Heart right ventricle (tissue), 16 donors: ENCODE measurements around the gene KLC1. TPM values are rescaled to one million over a fixed set of nuclear protein-coding genes. Genes with fewer than 3 reads are reported as not detected.

ENCODE experiments used
- ATAC-seq, 8 donors: fragments of 200-7000 bp; cut with Tn5 transposase; one replicate each; pipeline ENCODE4 v1.9.1; 2020; ENCODE audit warnings: mild to moderate bottlenecking in 8 of 8, moderate library complexity in 8 of 8, moderate number of reproducible peaks in 1 of 8
- DNase-seq, 2 donors: peaks; one replicate each; pipeline ENCODE4 v3.0.0-alpha.2; 2020
- H3K27ac ChIP-seq, 10 donors: fragments of 200-600 bp; sonication (generic) in 2 of 10; one replicate each; pipeline versions ENCODE4 v1.5.0 to v1.8.0; 2020 to 2022; ENCODE audit warnings: mild to moderate bottlenecking in 3 of 10
- H3K27me3 ChIP-seq, 7 donors: fragments of 200-600 bp; one replicate each; pipeline ENCODE4 v1.8.0; 2021 to 2022; ENCODE audit warnings: mild to moderate bottlenecking in 2 of 7
- H3K36me3 ChIP-seq, 9 donors: fragments of 200-600 bp; sonication (generic) in 1 of 9; one replicate each; pipeline versions ENCODE4 v1.5.0 to v1.8.0; 2020 to 2022; ENCODE audit warnings: mild to moderate bottlenecking in 2 of 9
- H3K4me1 ChIP-seq, 9 donors: fragments of 200-600 bp; sonication (generic) in 1 of 9; one replicate each; pipeline versions ENCODE4 v1.5.0 to v1.8.0; 2020 to 2022; ENCODE audit warnings: mild to moderate bottlenecking in 4 of 9
- H3K4me3 ChIP-seq, 10 donors: fragments of 200-600 bp; sonication (generic) in 2 of 10; one replicate each; pipeline versions ENCODE4 v1.5.0 to v1.8.0; 2020 to 2022; ENCODE audit warnings: mild to moderate bottlenecking in 7 of 10, moderate library complexity in 2 of 10
- H3K9me3 ChIP-seq, 11 donors: fragments of 200-600 bp in 10 of 11; sonication (generic) in 2 of 11; one replicate each; pipeline versions ENCODE4 v1.5.0 to v1.8.0; 2013 to 2022; ENCODE audit warnings: mild to moderate bottlenecking in 2 of 11, control low read depth in 1 of 11, moderate library complexity in 1 of 11
- CTCF ChIP-seq, 9 donors: fragments of 200-600 bp; sonication (generic) in 2 of 9; IDR thresholded peaks; one replicate each; pipeline versions ENCODE4 v1.5.0 to v1.8.0; 2021 to 2022; ENCODE audit warnings: antibody characterized with exemption in 9 of 9, mild to moderate bottlenecking in 5 of 9, moderate library complexity in 1 of 9
- WGBS, 2 donors: extraction: QIAGEN DNeasy Blood & Tissue Kit; methylation state at CpG; one replicate each; pipeline ENCODE4 v1.1.7; 2013; ENCODE audit warnings: inconsistent platforms in 1 of 2; 5-methylcytosine and 5-hydroxymethylcytosine counted together
- intact Hi-C, 10 donors: fragments of 100-400 bp; cut with DNase I; formaldehyde crosslinking; loops; one replicate each; pipeline versions ENCODE4 v1.11.1 to v1.14.2; 2022
- polyA plus RNA-seq, 2 donors: library from polyadenylated mRNA; stranded (reverse); fragments of 200-250 nt; gene quantifications; one replicate each; pipeline ENCODE4 v1.2.3, GENCODE V29; 2013
- total RNA-seq, 10 donors: library from RNA; stranded (reverse); fragmentation: NEBNext Ultra II Directional in 3 of 10; extraction: Animal tissue kit (Norgen Biotek cat#: 25700) in 3 of 10; gene quantifications; one replicate each; pipeline versions ENCODE4 v1.2.1 to v1.2.4, GENCODE V29; 2021 to 2023
- donor health status: Arrhythmogenic right ventricular cardiomyopathy.
- donor health status: ischemic (EF 13 %, LVEDD 7.1; RV severe dilation, severe dysfunction).
- donor health status: healthy with polysubstance abuse.
- donor health status: DM: no; HTN: yes; CAD: no.
- donor health status: DM: no; HTN: no; CAD: no.
- donor health status: ischemic (EF 25% LVEDD 6.9; RV normal size, moderate dysfunction).
- donor health status: ischemic (EF 25% LVEDD 5.7; RV mildly dilated, moderate dysfunction).
- donor health status: healthy.
- donor health status: DM: yes; HTN: yes; CAD: no.
- donor health status: Ischemic cardiomyopathy.
- donor health status: ischemic (EF 35%, LVEDD 5.7; RV mildly dilated, moderate dysfunction).
- donor health status: nonischemic (EF 11% LVEDD 7.7; RV severe dilation, severe dysfunction).
- donor health status: DM: yes; HTN: yes; CAD: no.
- donor health status: PGD.
- donor health status: ischemic (EF 29% LVEDD 5.4; RV normal size, mild dysfunction).
- donor health status: nonischemic (EF 23%, LVEDD 6.1; RV moderate dilation, normal function).

KLC1 gene
- total and polyA plus RNA-seq, 12 donors = 123 to 220 (median 151) TPM

DNA sequence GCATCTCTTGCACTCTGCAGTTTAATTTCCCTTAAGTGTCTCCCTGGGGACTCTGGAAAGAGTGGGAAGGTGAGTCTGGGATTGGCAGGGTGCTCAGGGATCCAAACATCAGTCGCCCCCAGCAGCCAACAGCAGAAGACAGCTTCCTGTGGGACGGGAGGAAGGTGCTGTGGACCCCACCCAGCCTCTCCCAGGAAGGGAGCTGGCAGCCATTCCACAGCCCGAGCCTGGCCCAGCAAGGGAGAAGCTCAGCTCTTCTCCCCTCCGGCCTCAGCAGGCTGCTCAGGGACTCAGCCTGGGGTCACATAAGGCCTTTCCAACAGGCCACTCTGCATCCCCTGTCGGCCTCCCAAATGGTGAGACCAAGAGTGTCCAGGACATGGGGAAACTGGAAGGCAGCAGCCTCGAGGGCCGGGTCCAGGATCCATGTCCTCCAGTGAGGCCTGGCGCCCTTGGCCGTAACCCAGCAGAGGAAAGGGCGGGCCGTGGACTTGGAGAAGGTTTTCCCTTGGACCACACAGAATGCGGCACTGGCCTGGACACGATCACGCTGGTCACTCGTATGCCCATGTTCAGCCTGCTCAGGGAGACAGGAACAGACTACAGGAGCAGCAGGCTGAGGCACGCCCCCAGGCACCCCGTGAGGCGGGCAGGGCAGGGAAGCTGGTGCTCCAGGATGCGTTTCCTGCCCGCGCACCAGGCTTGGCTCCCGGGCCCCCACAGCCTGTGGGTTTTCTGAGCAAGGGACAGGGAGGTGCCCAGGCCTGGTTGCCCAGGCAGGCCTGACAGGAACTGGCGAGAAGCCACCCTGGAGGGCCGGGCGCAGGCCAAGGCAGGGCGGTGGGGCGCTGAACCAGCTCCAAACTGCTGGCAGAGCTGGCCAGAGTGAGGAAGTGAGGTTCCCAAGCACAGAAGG lies 82.8 kb downstream of the KLC1 start:
- H3K27me3 ChIP-seq = no peaks in the 10 kb centered on the region
- 41 to 51% methylated on average over 27 of the region's 27 CpGs for WGBS, 2 donors
- peaks cover 0 to 23% (median 0%) of the 10 kb centered on the region in 9 donors for H3K36me3 ChIP-seq
- DNase-seq (peak; percentile 45 to 71), ATAC-seq (peak in 6 of 8 donors; percentile 5 to 39 (median 12))
- TF ChIP-seq CTCF (IDR thresholded peaks at IDR 0.05) = no peak
- H3K4me1 ChIP-seq = peaks cover 20 to 72% (median 44%) of the 10 kb centered on the region in 9 donors
- peak overlapping the region; percentile 36 to 80 (median 68) for H3K27ac ChIP-seq
- intact Hi-C loops = no loop called here
- peak overlapping the region in 1 of 10 donors; percentile 21 for H3K4me3 ChIP-seq
- H3K9me3 ChIP-seq = no peaks in the 10 kb centered on the region

GRCh38 chr14:103712633-103713247 lies 83.7 kb downstream of the KLC1 start:
- ATAC-seq (no peak), DNase-seq (no peak)
- intact Hi-C loops = no loop called here
- Histone ChIP-seq H3K27me3 (no peaks in the 10 kb centered on the region), H3K4me3 (no peak overlapping the region), H3K36me3 (peaks cover 0 to 14% (median 0%) of the 10 kb centered on the region in 9 donors), H3K9me3 (no peaks in the 10 kb centered on the region), H3K27ac (peak overlapping the region; percentile 36 to 80 (median 68)), H3K4me1 (peaks cover 22 to 80% (median 49%) of the 10 kb centered on the region in 9 donors)
- TF ChIP-seq CTCF (IDR thresholded peaks at IDR 0.05) = no peak
- 45 to 49% methylated on average over 24 of the region's 24 CpGs for WGBS, 2 donors

DNA sequence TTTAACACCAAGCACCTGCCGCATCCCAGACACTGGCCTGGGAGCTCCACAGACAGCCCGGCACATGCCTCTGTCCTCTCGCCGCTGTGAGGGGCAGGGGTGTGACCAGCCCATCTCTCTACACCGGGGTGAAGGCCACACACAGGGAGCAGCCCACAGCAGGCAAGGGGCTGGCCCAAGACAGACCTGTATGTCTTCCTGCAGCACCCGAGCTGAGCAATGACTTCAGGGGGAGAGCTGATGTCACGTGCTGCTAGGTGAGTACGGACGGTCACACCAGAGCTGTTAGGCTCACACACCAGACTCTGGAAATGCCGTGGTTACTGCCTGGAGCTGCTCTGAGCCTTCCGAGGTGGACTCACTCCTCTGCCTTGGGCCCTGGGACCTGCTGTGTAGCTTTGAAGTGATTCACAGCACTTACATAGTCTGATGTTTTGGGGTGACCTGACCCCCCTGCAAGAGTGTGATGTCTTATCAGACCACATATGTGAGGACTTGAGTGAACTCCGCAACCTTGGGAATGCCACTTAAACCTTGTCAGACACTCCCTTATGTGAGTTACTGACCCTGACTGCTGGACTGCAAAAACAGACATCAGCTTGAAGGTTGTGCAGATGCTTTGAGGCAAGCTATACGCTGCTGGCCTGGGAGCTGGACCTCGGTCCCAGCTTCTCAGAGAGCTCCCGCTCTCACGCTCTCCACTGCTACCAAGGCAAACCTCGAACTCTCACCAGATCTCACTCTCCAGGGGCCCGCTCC lies 84.5 kb downstream of the KLC1 start:
- ATAC-seq (no peak), DNase-seq (no peak)
- Histone ChIP-seq H3K9me3 (no peaks in the 10 kb centered on the region), H3K36me3 (peaks cover 0 to 6% (median 0%) of the 10 kb centered on the region in 9 donors), H3K27ac (peak overlapping the region in 1 of 10 donors; percentile 80), H3K4me1 (peaks cover 23 to 83% (median 56%) of the 10 kb centered on the region in 9 donors), H3K4me3 (no peak overlapping the region), H3K27me3 (no peaks in the 10 kb centered on the region)
- TF ChIP-seq CTCF (IDR thresholded peaks at IDR 0.05) = no peak
- 76 to 79% methylated on average over 18 of the region's 18 CpGs for WGBS, 2 donors
- intact Hi-C loops = no loop called here
